MCF 10A (cell line): Measurements from ENCODE around the gene HTT. TPM values are rescaled to one million over a fixed set of nuclear protein-coding genes. Genes with fewer than 3 reads are reported as not detected.

Experiments
- BruUV-seq: library from RNA; stranded (reverse); fragments of 400-500 nt; replicated peaks from 2 replicates; lab custom pipeline; 2021; lab: Mats Ljungman, UMichigan
- CTCF ChIA-PET: fragments of 300-600 bp; sonication (Branson Sonifier 250); formaldehyde crosslinking; extraction: SDS; loops from one replicate; lab custom pipeline; 2021; ENCODE audit warnings: antibody characterized with exemption, inconsistent platforms; lab: Yijun Ruan, JAX
- POLR2A ChIA-PET: fragments of 300-600, 350-650 bp; sonication (Branson Sonifier 250); formaldehyde crosslinking; extraction: SDS; loops from one replicate; lab custom pipeline; 2020; ENCODE audit warnings: antibody characterized with exemption, inconsistent platforms; lab: Yijun Ruan, JAX
- DNase-seq: peaks from one replicate; pipeline ENCODE4 v3.0.0-alpha.2; 2018; ENCODE audit not compliant: unreplicated experiment
- H3K27ac Mint-ChIP-seq: one replicate; pipeline ENCODE4 v1.8.0; 2022; ENCODE audit warnings: mild to moderate bottlenecking, low read depth, mixed read lengths; ENCODE audit not compliant: unreplicated experiment
- H3K27me3 Mint-ChIP-seq: one replicate; pipeline ENCODE4 v1.8.0; 2022; ENCODE audit warnings: mixed read lengths; ENCODE audit not compliant: insufficient read depth, unreplicated experiment
- H3K36me3 Mint-ChIP-seq: one replicate; pipeline ENCODE4 v1.8.0; 2022; ENCODE audit warnings: mild to moderate bottlenecking, moderate library complexity, mixed read lengths; ENCODE audit not compliant: insufficient read depth, unreplicated experiment
- H3K4me1 Mint-ChIP-seq: one replicate; pipeline ENCODE4 v1.8.0; 2022; ENCODE audit warnings: mixed read lengths; ENCODE audit not compliant: insufficient read depth, unreplicated experiment
- H3K4me3 Mint-ChIP-seq: one replicate; pipeline ENCODE4 v1.8.0; 2022; ENCODE audit warnings: mild to moderate bottlenecking, moderate library complexity, mixed read lengths; ENCODE audit not compliant: unreplicated experiment
- H3K9me3 Mint-ChIP-seq: one replicate; pipeline ENCODE4 v1.8.0; 2022; ENCODE audit warnings: mixed read lengths; ENCODE audit not compliant: unreplicated experiment
- CTCF ChIP-seq: fragments of 200-600 bp; IDR thresholded peaks from one replicate; pipeline ENCODE4 v1.8.0; 2022; ENCODE audit warnings: antibody characterized with exemption, mild to moderate bottlenecking; ENCODE audit not compliant: unreplicated experiment
- intact Hi-C: fragments of 100-400 bp; cut with micrococcal nuclease; formaldehyde crosslinking; loops from 2 replicates; pipeline ENCODE4 v1.14.1; 2022
- total RNA-seq: library from RNA; stranded (reverse); gene quantifications from 2 replicates; pipeline ENCODE4 v1.2.3, GENCODE V29; 2022

Gene HTT
- total RNA-seq, 1 experiment from 2014 or later, result 47.4 TPM

- Mint-ChIP-seq H3K4me1 (no peaks in the 10 kb centered on the region), H3K4me3 (no peak overlapping the region), H3K27me3 (no peaks in the 10 kb centered on the region), H3K9me3 (no peaks in the 10 kb centered on the region), H3K27ac (no peak overlapping the region), H3K36me3 (peaks cover 65% of the 10 kb centered on the region)
- no peak for DNase-seq
- POLR2A ChIA-PET, result no interaction called here
- intact Hi-C loops, result no loop called here
- no peak for TF ChIP-seq CTCF
- no TSS peak for BruUV-seq
- CTCF ChIA-PET, result no interaction called here
Measured at GRCh38 chr4:3202836-3203820, 128.6 kb downstream of the HTT start.

GRCh38 chr4:3203971-3204431, 129.5 kb downstream of the HTT start:
- Mint-ChIP-seq H3K4me1 (no peaks in the 10 kb centered on the region), H3K36me3 (peaks cover 66% of the 10 kb centered on the region), H3K4me3 (no peak overlapping the region), H3K9me3 (no peaks in the 10 kb centered on the region), H3K27ac (no peak overlapping the region), H3K27me3 (no peaks in the 10 kb centered on the region)
- DNase-seq, result no peak
- POLR2A ChIA-PET, result interaction anchor here (0.7 to 1.0 kb wide), 2 partner anchors 13 to 196 kb away, joined by 3 to 4 read pairs; no protein-coding TSS in a partner anchor
- CTCF ChIA-PET, result no interaction called here
- TF ChIP-seq CTCF, result no peak
- no TSS peak for BruUV-seq
- intact Hi-C loops, result no loop called here

GRCh38 chr4:3205995-3206394, 131.5 kb downstream of the HTT start:
- DNase-seq, result no peak
- TF ChIP-seq CTCF, result no peak
- Mint-ChIP-seq H3K36me3 (peaks cover 72% of the 10 kb centered on the region), H3K9me3 (no peaks in the 10 kb centered on the region), H3K4me1 (no peaks in the 10 kb centered on the region), H3K27me3 (no peaks in the 10 kb centered on the region), H3K4me3 (no peak overlapping the region), H3K27ac (no peak overlapping the region)
- POLR2A ChIA-PET, result no interaction called here
- CTCF ChIA-PET, result no interaction called here
- BruUV-seq, result no TSS peak
- intact Hi-C loops, result no loop called here

GRCh38 chr4:3206439-3207100, 132.1 kb downstream of the HTT start:
- H3K27ac Mint-ChIP-seq, result no peak overlapping the region
- peaks cover 76% of the 10 kb centered on the region for H3K36me3 Mint-ChIP-seq

More at GRCh38 chr4:3206439-3207100, 132.1 kb downstream of the HTT start:
- intact Hi-C loops, result no loop called here
- ChIA-PET POLR2A (no interaction called here), CTCF (no interaction called here)
- BruUV-seq, result no TSS peak
- H3K27me3 Mint-ChIP-seq, result no peaks in the 10 kb centered on the region
- TF ChIP-seq CTCF, result no peak
- no peaks in the 10 kb centered on the region for H3K9me3 Mint-ChIP-seq
- no peak for DNase-seq
- H3K4me1 Mint-ChIP-seq, result no peaks in the 10 kb centered on the region
- no peak overlapping the region for H3K4me3 Mint-ChIP-seq
